GM19468 (cell line): ENCODE data around the gene GLDN.

Experiments used
- ATAC-seq: cut with Tn5 transposase; IDR thresholded peaks from one replicate; pipeline ENCODE4 v1.9.1; 2021; ENCODE audit warnings: mild to moderate bottlenecking, moderate library complexity, moderate number of reproducible peaks; ENCODE audit not compliant: unreplicated experiment; ENCODE audit errors: extremely low read depth

GLDN gene

DNA sequence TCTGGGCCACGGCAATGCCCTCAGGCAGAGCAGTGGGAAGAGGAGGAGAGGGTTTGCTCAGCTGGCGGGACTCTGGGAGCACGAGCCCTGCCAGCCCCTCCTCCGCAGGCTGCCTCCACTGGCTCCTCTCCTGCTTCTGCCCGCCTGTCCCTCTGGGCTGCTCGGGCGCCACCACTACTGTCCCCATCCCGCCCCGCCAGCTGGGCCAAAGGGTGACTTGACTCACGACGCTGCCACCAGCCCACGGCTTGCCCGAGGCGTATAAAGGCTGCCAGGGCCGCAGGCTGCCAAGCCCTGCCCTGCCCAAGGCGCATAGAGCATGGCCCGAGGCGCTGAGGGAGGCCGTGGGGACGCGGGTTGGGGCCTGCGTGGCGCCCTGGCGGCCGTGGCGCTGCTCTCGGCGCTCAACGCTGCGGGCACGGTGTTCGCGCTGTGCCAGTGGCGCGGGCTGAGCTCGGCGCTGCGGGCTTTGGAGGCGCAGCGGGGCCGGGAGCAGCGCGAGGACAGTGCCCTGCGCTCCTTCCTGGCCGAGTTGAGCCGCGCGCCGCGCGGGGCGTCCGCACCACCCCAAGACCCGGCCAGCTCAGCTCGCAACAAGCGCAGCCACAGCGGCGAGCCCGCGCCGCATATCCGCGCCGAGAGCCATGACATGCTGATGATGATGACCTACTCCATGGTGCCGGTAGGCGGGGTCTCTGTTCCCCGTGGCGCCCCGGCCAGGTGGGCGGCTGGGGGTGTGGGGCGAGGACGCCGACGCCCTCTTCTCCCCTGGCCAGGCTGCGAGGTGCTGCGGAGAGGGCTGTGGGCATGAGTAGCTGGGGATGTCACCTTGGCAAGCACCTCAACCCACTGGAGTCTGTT is at the start of gene GLDN:
TSS of gene GLDN (plus strand) at position 290 of the 861 bp plus-strand sequence. CDS start at position 320, 30 bp downstream.
- no peak for ATAC-seq

DNA sequence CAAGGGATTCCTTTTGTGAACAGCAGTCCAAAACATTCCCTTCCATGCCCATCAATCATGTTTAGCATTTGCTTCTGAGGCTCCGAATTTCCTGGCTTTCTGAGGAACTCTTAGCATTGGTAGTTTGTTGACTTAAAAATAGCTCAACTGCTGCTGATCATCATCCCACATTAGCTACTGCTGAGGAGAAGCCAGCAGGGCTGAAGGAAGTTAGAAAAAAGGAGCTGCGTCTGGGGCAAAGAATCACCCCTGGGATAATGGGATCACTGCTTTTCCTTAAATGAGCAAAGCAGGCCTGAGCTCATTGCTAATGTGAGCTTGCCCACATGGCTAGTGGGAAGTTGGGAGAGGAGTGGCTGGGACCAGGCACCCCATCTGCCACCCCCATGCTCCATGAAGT is 42.8 kb upstream of the GLDN start:
- no peak for ATAC-seq

DNA sequence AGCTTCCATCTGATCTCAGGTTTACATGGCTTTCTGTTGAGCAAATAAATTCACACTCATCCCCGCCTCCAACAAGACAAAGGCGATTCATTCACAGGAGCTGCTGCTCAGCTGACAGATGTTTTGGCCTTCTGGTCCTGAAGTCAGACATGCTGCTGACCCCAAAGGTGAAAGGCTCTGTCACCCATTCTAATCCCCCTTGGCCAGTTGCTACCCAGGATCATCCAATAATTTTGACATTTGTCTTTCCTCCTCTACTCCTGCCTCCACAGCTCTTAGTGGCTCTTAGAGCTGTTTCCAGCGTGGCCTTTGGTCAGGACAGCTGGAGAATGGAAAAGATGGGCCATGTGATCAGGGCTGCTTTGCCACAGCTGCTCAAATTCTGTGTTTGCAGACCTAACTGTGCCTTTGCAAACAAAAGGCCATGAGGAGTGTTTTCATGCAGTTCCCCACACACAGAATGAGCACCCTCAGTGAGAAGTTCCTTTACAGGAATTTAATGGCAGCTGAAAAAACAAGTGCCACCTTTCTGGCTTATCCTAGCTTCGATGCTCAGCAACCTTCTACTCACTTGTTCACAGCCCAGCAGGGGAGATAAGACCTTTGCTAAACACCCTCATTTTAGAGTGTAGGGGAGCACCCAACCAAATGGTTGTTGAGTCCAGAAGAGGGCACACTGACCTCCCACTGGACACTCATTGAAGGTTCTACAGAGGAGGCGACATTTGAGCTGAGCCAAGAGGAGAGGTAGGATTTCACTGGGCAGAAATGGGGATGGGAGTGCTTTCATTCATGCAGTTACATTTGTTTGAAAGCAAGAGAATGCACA is 42.1 kb upstream of the GLDN start:
- no peak for ATAC-seq

DNA sequence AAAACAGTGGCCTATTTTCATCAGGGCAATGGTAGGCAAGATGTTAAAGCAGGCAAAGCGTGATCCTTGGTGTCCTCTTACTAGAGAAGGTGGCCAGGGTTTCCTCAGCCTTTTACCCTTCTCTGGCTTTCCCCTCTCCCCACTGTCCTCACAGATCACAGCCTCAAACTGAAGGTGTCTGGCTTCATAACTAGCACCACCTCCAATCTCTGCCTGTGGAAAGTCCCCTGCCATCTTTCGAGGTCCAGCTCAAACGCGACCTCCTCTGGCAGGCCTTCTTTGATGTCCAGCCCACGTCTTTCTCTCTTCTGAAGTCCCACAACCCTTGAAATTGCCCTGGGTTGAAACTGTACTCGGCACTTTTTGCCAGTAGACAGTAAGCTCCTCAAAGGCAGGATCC is 39.0 kb upstream of the GLDN start:
- ATAC-seq = no peak

DNA sequence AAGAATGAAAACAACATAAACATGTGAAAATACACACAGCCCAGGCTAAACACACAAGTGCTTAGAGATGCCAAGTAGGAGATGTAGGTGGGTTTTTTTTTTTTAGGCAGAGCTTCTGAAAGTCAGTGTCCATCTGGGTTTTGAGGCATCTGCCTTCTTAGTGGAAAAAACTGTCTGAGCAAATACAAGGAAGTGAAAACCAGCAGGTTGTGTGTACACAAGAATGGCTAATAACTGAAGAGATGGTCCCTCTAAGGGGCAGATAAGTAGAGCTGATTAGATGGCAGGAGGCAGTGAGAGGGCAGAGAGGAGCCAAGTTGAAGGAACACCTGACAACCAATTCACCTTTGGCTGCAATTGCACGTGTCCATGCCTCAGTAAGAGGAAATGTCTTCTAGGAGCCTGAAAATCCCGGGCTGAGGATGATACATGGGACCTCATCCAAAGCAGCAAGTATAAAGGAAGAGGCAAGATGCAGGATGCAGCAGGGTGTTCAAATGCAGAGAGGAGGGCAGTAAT is 37.9 kb upstream of the GLDN start:
- ATAC-seq = no peak

DNA sequence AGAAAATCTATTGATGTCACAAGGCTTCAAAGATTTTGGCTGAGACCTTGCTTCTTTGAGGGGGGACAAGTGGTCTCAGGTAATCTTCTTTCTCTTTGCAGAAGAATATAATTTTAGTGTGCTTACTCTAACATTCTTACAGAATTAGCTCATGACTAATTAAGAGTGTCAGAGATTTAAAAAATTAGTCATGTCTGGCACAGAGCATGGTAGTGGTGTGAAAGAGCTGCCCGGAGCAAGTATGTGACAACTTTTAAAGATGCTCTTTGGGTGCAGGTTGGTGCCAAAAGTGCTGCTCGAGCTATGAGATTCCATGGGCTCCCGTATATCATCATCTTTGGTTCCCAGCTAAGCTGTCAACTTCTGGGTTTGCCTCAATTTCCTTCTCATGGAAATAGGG is 34.1 kb upstream of the GLDN start:
- ATAC-seq = no peak

DNA sequence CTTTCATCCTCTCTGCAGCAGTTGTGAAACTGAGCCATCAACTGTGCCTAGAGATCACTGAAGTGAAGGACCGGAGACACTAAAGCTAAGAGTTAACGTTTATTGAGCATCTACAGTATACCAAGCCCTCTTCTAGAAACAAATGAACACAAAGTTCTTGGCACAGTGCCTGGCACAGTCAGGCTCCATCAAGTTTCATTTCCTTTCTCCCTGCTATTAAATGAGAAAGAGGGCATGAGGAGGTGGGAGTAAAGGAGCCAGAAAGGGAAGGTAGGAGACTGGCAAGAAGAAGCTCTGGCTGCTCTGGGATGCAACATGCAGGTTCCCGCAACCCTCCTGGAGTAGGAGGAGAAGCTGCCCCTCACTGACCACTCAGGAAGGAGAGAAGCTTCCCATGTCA is 33.6 kb upstream of the GLDN start:
- ATAC-seq = no peak

DNA sequence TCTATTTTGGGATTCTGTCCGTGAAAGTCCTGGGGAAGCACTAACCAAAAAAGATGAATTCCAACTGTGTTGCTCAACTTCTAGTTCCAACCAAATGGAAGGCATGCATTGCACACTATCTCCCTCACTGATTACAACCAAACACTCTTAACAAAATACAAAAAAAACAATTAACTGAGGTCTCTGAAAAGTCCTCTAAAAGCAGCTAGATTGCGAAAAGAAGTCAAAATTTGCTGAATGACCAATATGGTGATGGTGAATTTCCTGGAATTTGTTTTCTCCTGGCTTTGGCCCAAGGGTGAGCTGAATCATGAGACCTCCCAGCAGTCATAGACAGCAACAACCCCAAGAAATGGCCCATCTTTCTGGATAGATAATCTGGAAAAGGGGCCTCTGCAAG is 31.4 kb upstream of the GLDN start:
- ATAC-seq = no peak

DNA sequence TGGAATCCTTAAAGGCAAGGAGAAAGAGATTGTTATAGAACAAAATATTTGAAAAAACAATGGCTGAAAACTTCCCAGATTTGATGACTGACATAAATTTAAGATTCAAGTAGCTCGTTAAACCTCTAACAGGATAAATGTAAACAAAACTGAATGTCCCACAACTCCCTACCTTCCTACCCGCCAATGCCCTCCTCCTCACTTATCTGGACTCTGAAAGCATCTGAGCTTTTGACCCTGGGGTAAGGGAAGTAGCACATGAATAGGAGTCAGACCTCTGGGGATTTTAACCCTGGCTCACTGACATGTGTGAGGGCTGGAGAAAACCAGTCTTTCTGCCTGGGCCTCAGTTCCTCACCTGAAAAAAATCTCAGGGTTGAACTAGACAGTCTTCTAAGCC is 29.9 kb upstream of the GLDN start:
- ATAC-seq = no peak

DNA sequence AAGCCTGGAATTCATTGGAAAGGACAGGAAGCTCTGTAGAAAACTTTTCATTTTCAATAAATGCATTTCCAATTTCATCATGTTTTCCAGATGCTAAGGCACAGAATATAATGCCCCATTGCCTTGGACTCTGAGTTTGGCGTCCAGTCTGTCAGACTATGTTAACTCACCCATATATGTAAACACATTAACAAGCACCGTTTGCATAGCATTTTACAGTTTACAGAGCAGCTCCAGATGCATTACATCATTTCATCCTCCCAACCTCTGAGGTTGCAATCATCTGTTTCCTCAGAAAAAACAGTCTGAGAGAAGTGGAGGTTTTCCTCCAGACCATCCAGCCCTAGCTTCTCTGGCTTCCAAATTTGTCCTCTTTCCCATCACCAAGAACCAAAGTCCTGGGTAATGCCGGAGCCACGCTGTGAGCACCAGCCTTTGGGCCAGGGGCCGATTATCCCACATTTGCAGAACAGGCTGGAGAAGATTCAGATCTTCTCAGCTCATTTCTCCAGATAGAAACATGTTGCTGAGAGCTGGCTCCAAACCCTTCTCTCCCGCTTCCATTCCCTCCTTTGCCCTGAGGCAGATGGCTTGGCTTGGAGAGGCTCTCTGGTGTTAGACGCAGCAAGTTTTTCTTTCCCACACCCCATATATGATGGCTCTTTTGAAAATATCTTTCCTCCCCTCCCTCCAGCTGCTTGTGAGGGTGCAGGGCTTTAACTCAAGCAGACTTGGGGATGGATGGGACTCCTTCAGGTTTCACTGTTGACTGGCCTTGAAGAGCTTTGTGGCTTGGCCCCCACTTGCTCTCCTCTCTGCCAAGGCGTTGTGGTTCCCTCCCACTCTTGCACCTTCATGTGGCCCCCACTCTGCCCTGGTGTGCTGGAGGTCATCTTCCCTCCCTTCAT is 29.0 kb upstream of the GLDN start:
- ATAC-seq = no peak

DNA sequence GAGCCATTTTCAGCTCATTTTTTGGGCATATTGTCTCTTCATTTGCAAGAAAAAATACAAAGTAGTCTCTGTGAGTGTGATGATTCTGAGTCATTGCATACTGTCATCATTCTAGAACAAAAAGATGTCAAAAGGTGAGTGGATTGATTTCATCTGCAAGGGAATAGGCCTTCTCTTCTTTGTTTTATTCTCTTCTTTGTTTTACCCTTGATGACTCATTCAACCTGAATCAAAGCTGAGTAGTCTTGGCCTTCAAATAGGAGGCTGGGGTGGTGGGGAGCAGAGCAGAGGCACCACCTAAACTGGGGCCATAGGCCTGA is 28.4 kb upstream of the GLDN start:
- no peak for ATAC-seq

DNA sequence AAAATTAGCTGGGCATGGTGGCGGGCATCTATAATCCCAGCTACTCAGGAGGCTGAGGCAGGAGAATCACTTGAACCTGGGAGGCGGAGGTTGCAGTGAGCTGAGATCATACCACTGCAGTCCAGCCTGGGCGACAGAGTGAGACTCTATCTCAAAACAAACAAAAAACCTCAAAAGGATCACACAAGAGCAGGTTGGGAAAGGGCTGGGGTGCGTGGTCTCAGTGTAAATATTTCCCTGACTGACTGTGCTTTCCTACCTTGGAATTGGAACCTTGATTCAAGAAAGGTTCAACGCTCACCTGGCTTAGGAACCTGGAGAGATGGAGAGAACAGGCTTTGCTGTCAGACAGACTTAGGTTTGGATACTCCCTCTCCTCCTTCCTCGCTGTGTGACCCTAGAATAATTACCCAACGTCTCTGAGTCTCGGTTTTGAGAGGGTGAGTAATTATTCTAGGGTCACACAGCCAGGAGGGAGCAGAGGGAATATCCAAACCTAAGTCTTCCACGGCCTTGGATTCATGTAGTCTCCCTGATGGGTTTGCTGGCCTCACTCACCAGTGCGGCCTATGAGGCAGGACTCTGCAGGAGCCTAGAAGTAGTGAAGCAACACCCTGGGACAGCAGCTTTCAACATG is 27.7 kb upstream of the GLDN start:
- no peak for ATAC-seq

DNA sequence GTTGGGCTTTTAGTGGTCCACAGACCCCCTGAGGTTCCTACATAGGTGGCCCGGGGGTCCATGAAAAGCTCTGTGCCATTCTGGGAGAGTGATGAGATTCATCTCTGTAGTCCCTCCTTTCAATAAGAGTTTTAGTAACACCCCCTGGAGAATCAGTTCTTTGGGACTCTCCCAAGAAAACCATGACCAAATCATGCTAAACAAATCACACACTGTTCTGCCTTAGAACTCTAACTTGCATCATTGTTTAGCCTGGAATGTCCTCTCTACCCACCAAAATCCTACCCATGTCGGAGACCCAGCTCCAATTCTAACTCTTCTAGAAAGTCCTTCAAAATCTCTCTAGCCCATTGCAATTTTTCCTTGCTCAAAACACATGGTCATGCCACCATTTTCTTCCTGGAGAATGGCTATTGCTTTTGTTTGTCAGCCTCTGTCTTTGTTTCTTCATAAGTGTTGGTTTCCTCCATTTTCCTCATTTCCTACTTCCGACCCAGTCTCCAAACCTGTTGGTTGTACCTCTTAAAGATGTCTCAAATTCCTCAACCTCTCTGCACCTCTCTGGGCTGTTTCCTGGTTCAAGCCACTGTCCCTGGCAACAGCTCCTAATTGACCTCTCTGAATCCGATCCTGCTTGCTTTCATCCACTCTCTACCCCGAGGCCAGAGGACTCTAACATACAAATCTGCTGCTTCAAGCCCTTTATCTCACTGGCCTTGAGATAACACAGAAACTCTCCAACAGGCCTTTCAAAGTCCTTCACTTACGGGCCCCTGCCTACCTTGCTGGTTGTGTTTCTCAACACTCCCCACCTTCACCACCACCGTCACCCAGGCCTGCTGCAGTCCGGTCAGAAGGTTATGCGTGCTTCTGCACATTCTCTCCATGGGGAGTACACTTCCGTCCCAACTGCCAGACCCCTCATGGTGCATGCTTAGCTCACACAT is 26.8 kb upstream of the GLDN start:
- no peak for ATAC-seq

DNA sequence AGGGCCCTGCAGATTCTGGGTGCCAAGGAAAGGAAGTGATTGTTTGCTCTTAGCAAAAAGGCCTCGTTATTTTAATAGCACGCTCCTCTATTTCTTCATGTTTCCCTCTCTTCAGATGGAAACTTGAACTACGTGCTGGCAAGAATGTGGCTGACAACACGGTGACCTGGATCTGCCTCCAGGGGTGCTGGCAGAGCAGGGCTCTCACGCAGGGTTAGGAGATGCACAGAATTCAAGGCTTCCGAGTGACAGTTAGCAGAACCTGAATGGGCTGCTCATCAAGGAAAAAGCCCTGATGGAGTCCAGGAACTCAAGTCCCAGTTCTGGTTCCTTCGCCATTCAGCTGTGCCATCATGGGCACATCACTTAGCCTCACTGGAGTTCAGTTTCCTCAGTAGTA is 25.7 kb upstream of the GLDN start:
- ATAC-seq = no peak

DNA sequence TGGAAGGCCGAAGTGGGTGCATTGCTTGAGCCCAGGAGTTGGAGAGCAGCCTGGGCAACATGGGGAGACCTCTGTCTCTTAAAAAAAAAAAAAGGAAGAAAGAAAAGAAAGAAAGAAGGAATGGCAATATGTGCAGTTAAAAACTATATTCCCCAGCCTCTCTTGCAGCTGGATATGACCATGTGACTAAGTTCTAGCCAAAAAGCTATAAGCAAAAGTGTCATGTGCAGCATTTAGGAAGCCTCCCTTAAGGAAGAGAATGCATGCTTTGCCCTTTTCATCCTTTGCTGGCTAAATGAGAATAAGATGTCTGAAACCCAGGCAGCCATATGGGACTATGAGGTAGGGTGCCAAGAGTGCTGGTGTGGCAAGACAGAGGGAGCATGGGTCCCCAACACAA is 24.8 kb upstream of the GLDN start:
- ATAC-seq = no peak

DNA sequence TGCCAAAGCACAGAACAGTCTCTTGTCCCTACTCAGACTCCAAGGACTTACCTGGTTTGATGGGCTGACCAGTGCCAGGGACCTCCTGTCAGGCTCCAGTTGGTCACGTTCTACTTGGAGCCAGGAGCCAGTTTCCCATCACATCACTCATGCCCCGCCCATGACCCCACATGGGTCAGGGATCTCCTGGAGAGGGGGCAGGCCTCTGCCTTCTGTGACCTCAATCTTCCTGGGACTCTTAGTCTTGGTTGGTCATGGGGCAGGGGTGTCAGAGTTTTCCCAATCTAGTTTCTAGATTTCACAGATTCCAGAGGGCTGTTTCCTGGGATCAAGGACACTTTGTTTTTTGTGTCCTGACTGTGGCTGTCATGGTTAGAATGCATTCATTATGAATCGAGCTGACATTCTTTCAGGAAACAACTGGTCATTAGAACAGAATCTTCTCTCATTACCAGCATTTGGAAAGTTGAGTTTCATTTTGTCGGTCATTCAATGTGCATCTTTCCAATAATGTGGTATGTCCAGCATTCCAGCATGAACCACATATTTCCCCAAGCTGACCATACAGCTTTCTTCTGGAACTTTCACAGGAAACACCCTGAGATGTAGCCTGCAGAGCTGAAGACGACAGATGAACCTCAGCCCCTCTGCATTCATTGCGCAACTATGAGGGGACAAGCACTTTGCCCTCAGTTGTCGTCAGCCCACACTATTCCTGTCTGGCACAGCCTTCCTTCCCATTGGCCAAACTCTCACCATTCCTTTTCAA is 22.9 kb upstream of the GLDN start:
- no peak for ATAC-seq

DNA sequence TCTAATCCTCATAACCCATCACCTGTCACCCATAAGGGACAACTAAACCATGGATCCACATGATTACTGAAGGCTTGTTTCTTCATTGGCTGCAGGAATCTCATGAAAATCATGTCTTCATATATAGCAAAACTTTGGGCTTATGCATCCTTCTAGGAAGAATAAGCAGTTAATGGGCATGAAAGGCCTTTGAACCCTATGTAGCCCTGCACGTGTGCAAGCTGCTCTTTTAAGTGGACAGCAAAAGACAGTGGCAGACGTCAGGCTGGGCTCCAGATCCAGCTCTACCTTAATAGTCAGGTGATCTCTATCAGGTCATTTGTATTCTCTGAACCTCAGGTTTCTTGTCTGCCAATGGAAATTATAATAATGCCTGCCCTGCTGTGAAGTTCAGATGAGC is 21.9 kb upstream of the GLDN start:
- no peak for ATAC-seq

DNA sequence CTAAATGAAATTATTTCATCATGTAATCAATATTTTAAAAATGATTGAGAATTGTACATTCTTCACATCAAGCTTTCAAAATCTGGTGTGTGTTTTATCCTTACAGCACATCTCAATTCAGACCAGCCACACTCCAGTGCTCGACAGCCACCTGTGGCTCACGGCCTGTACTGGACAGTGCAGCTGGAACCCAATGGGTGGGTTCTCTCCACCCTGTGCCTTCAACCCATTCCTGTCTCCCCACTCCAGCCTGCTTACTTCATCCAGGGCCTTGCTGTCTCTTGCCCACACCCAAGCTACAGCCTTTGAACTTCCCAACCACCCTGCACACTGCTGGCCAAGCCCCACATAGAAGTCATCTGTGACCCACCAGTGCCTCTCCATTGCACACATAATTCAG is 20.6 kb upstream of the GLDN start:
- ATAC-seq = no peak
